GM19035 (cell line): ENCODE measurements around the gene SAMSN1.

Source experiments
- ATAC-seq: cut with Tn5 transposase; IDR thresholded peaks from one replicate; pipeline ENCODE4 v1.9.1; 2021; ENCODE audit not compliant: unreplicated experiment

SAMSN1 gene

GRCh38 chr21:14451546-14451945 is 94.6 kb downstream of the SAMSN1 start:
- ATAC-seq: no peak

- ATAC-seq: no peak
Observed at GRCh38 chr21:14448784-14449183, 97.3 kb downstream of the SAMSN1 start.

GRCh38 chr21:14438211-14438610 is 107.9 kb downstream of the SAMSN1 start:
- no peak for ATAC-seq

- no peak for ATAC-seq
Observed at GRCh38 chr21:14435423-14435822, 110.7 kb downstream of the SAMSN1 start.
